ENCODE results near the gene COL7A1.
A peak's percentile ranks its signal among the peaks of the same experiment; 100 is the strongest.

The COL7A1 gene

GRCh38 chr3:48562367-48563095, 32.6 kb downstream of the COL7A1 start:
- H3K9me3 ChIP-seq (ENCODE audit: insufficient read depth, low read length), result no peaks in the 10 kb centered on the region
- no peak overlapping the region for H3K4me2 ChIP-seq (ENCODE audit: low read length)
- no peak overlapping the region for H3K9ac ChIP-seq (ENCODE audit: low read length)
- H3K79me2 ChIP-seq (ENCODE audit: low read length), result no peaks in the 10 kb centered on the region
- no peak overlapping the region for H3K27ac ChIP-seq (ENCODE audit: low read length)
- H2AFZ ChIP-seq (ENCODE audit: low read depth, low read length), result no peak overlapping the region
- no peaks in the 10 kb centered on the region for H3K27me3 ChIP-seq (ENCODE audit: low read depth, low read length)
- H4K20me1 ChIP-seq (ENCODE audit: insufficient read depth, low read length), result no peaks in the 10 kb centered on the region
- H3K4me3 ChIP-seq (ENCODE audit: low read length), result no peak overlapping the region
- peaks cover 36% of the 10 kb centered on the region for H3K4me1 ChIP-seq (ENCODE audit: low read length)
- TF ChIP-seq EZH2phosphoT487 (IDR thresholded peaks at IDR 0.05; ENCODE audit: low read depth) (no peak), CTCF (IDR thresholded peaks at IDR 0.05; ENCODE audit: low read depth, low read length) (no peak)
- no peaks in the 10 kb centered on the region for H3K36me3 ChIP-seq (replicated peaks; ENCODE audit: low read depth, low read length)

- no peaks in the 10 kb centered on the region for H4K20me1 ChIP-seq (ENCODE audit: insufficient read depth, low read length)
- peaks cover 36% of the 10 kb centered on the region for H3K4me1 ChIP-seq (ENCODE audit: low read length)
- no peak overlapping the region for H3K27ac ChIP-seq (ENCODE audit: low read length)
- H3K4me2 ChIP-seq (ENCODE audit: low read length), result peak overlapping the region; percentile 55
- H3K79me2 ChIP-seq (ENCODE audit: low read length), result peaks cover under 1% of the 10 kb centered on the region; the same call in 1 of the 2 replicates
- H3K4me3 ChIP-seq (ENCODE audit: low read length), result peak overlapping the region; percentile 63
- no peaks in the 10 kb centered on the region for H3K9me3 ChIP-seq (ENCODE audit: insufficient read depth, low read length)
- 0 out of 2 replicates have a peak overlapping the region, but pooled peaks have one; percentile 26 for H2AFZ ChIP-seq (ENCODE audit: low read depth, low read length)
- TF ChIP-seq EZH2phosphoT487 (IDR thresholded peaks at IDR 0.05; ENCODE audit: low read depth), result no peak
- peak; percentile 6; the same call in 1 of the 2 replicates for TF ChIP-seq CTCF (IDR thresholded peaks at IDR 0.05; ENCODE audit: low read depth, low read length)
- H3K9ac ChIP-seq (ENCODE audit: low read length), result peak overlapping the region; percentile 28; the same call in 1 of the 2 replicates
- no peaks in the 10 kb centered on the region for H3K27me3 ChIP-seq (ENCODE audit: low read depth, low read length)
- H3K36me3 ChIP-seq (replicated peaks; ENCODE audit: low read depth, low read length), result no peaks in the 10 kb centered on the region
Observed at GRCh38 chr3:48561045-48561736, 33.9 kb downstream of the COL7A1 start.

GRCh38 chr3:48560648-48561018, 34.5 kb downstream of the COL7A1 start:
- TF ChIP-seq CTCF (IDR thresholded peaks at IDR 0.05; ENCODE audit: low read depth, low read length) (no peak), EZH2phosphoT487 (IDR thresholded peaks at IDR 0.05; ENCODE audit: low read depth) (no peak)
- no peaks in the 10 kb centered on the region for H4K20me1 ChIP-seq (ENCODE audit: insufficient read depth, low read length)
- H3K4me3 ChIP-seq (ENCODE audit: low read length), result peak overlapping the region; percentile 63
- no peaks in the 10 kb centered on the region for H3K27me3 ChIP-seq (ENCODE audit: low read depth, low read length)
- 0 out of 2 replicates have a peak overlapping the region, but pooled peaks have one; percentile 14 for H3K27ac ChIP-seq (ENCODE audit: low read length)
- peaks cover 3% of the 10 kb centered on the region for H3K36me3 ChIP-seq (replicated peaks; ENCODE audit: low read depth, low read length)
- H3K79me2 ChIP-seq (ENCODE audit: low read length), result peaks cover 6% of the 10 kb centered on the region
- H3K9me3 ChIP-seq (ENCODE audit: insufficient read depth, low read length), result no peaks in the 10 kb centered on the region
- peaks cover 40% of the 10 kb centered on the region for H3K4me1 ChIP-seq (ENCODE audit: low read length)
- peak overlapping the region; percentile 55 for H3K4me2 ChIP-seq (ENCODE audit: low read length)
- peak overlapping the region; percentile 28; the same call in 1 of the 2 replicates for H3K9ac ChIP-seq (ENCODE audit: low read length)
- peak overlapping the region; percentile 77; the same call in 1 of the 2 replicates for H2AFZ ChIP-seq (ENCODE audit: low read depth, low read length)

All from OCI-LY3 (cell line).